ENCODE data around the gene SUOX.

DNA sequence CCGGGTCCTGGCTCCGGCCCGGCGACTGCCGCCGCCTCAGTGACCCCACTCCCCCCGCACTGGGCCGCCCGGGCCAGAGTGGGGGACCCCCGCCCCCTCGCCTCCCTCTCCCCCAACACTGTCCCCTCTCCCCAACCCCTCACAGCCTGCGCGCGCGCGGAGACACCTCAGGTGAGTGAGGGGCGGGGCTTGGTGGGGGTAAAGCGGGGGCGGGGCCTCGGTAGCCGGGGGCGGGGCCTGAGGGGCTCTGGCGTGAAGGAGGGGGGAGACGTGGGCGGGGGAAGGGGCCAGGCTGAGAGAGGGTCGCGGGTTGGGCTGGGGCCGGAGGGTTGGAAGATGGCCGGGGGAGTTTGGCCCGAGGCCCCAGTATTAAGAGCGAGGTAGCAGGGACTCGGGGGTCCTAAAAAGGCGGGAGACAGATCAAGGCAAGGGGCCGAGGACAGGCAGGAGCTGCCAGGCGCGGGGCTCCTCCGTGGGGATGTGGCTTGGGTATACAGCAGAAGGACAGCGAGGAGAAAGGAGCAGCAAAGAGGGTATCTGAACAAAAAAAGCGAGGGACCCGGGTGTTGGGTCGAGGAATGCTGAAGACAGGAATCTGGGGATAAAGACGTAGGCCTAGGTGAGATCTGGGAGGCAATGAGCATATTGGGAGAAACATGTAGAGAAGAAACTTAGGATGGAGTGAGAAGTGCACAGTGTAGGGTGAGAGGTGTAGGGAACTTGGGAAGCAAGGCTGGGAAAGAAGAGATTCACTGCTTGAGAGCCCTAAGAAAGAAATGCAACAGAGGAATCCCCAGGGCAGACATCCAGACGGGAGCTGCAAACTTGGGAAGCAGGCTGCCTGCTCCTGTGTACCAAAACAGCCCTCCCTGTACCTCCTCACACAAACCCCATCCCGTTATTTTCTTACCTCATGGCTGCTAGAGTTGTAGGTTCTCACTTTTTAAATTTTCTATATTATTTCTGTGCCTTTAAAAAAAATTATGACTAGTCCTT lies 10.8 kb downstream of the SUOX start:
- TF ChIP-seq POLR2AphosphoS5 (IDR thresholded peaks at IDR 0.05; ENCODE audit: low read depth, low read length) (no peak), POLR2A (IDR thresholded peaks at IDR 0.05; ENCODE audit: low read depth, low read length) (no peak)

Data from GM12892 (cell line).